SK-N-SH treated with all-trans-retinoic acid at 6 μM for 48 hours (cell line): Measurements from ENCODE around the gene RET.

ENCODE experiments used
- ATAC-seq: fragments of 200-7000 bp; cut with Tn5 transposase; 3 replicates; pipeline ENCODE4 v1.9.1; 2020; ENCODE audit warnings: mild to moderate bottlenecking, moderate library complexity
- ARNTL ChIP-seq: fragments of 450-650 bp; formaldehyde crosslinking; IDR thresholded peaks from 2 replicates; pipeline ENCODE4 v1.5.0; 2020; ENCODE audit warnings: low read depth, mild to moderate bottlenecking, moderate library complexity, borderline replicate concordance
- BACH2 ChIP-seq: fragments of 250-450 bp; sonication (Bioruptor Pico); IDR thresholded peaks from 2 replicates; pipeline ENCODE4 v1.9.0; 2021; ENCODE audit warnings: mild to moderate bottlenecking, borderline replicate concordance
- CSDC2 ChIP-seq: fragments of 250-450 bp; sonication (Bioruptor Pico); IDR thresholded peaks from 2 replicates; pipeline ENCODE4 v1.5.0; 2020; ENCODE audit warnings: mild to moderate bottlenecking, moderate library complexity
- ESRRG ChIP-seq: fragments of 250-450 bp; sonication (Bioruptor Pico); IDR thresholded peaks from 2 replicates; pipeline ENCODE4 v1.6.1; 2021; ENCODE audit warnings: mild to moderate bottlenecking
- GLIS3 ChIP-seq: fragments of 250-450 bp; sonication (Bioruptor Pico); IDR thresholded peaks from 2 replicates; pipeline ENCODE4 v1.5.0; 2020; ENCODE audit warnings: mild to moderate bottlenecking, moderate library complexity
- ISL1 ChIP-seq: fragments of 250-450 bp; sonication (Bioruptor Pico); IDR thresholded peaks from 2 replicates; pipeline ENCODE4 v2.1.2; 2022; ENCODE audit warnings: mild to moderate bottlenecking, moderate library complexity
- OSR1 ChIP-seq: fragments of 250-450 bp; sonication (Bioruptor Pico); IDR thresholded peaks from 2 replicates; pipeline ENCODE4 v1.8.0; 2022; ENCODE audit warnings: moderate library complexity, mild to moderate bottlenecking, inconsistent platforms
- PPARA ChIP-seq: fragments of 250-450 bp; sonication (Bioruptor Pico); IDR thresholded peaks from 2 replicates; pipeline ENCODE4 v1.5.0; 2020; ENCODE audit warnings: mild to moderate bottlenecking, borderline replicate concordance
- RARB ChIP-seq: fragments of 250-450 bp; sonication (Bioruptor Pico); IDR thresholded peaks from 2 replicates; pipeline ENCODE4 v1.8.0; 2021; ENCODE audit warnings: mild to moderate bottlenecking, moderate library complexity
- SNAI2 ChIP-seq: fragments of 250-450 bp; sonication (Bioruptor Pico); IDR thresholded peaks from 2 replicates; pipeline ENCODE4 v1.5.0; 2020; ENCODE audit warnings: mild to moderate bottlenecking, moderate library complexity
- TCF4 ChIP-seq: fragments of 250-450 bp; sonication (Bioruptor Pico); IDR thresholded peaks from 2 replicates; pipeline ENCODE4 v1.8.0; 2021; ENCODE audit warnings: mild to moderate bottlenecking, moderate library complexity, borderline replicate concordance
- TOX ChIP-seq: fragments of 250-450 bp; sonication (Bioruptor Pico); IDR thresholded peaks from 2 replicates; pipeline ENCODE4 v1.8.0; 2021; ENCODE audit warnings: mild to moderate bottlenecking, moderate library complexity, borderline replicate concordance
- ZC3H10 ChIP-seq: fragments of 250-450 bp; sonication (Bioruptor Pico); IDR thresholded peaks from 2 replicates; pipeline ENCODE4 v1.5.1; 2021; ENCODE audit warnings: mild to moderate bottlenecking, moderate library complexity
- ZFP3 ChIP-seq: fragments of 250-450 bp; sonication (Bioruptor Pico); IDR thresholded peaks from 2 replicates; pipeline ENCODE4 v1.5.0; 2020; ENCODE audit warnings: mild to moderate bottlenecking, moderate library complexity
- ZFP30 ChIP-seq: fragments of 450-650 bp; formaldehyde crosslinking; IDR thresholded peaks from 2 replicates; pipeline ENCODE4 v1.5.0; 2022; ENCODE audit warnings: mild to moderate bottlenecking, moderate library complexity
- ZNF565 ChIP-seq: fragments of 450-650 bp; formaldehyde crosslinking; conservative IDR thresholded peaks from 2 replicates; pipeline ENCODE4 v1.5.0; 2020; ENCODE audit warnings: low read depth, mild to moderate bottlenecking, moderate library complexity
- ZNF70 ChIP-seq: fragments of 450-650 bp; formaldehyde crosslinking; IDR thresholded peaks from 2 replicates; pipeline ENCODE4 v1.5.0; 2020; ENCODE audit warnings: mild to moderate bottlenecking, moderate library complexity
- ZNF8 ChIP-seq: fragments of 450-650 bp; formaldehyde crosslinking; IDR thresholded peaks from 2 replicates; pipeline ENCODE4 v1.5.0; 2020; ENCODE audit warnings: mild to moderate bottlenecking, moderate library complexity
- TF ChIP-seq, protein P1 (sequence below): fragments of 250-450 bp; sonication (Bioruptor Pico); IDR thresholded peaks from 2 replicates; pipeline ENCODE4 v1.8.0; 2020; ENCODE audit warnings: mild to moderate bottlenecking, moderate library complexity, borderline replicate concordance
- TF ChIP-seq, protein P2 (sequence below): fragments of 250-450 bp; sonication (Bioruptor Pico); IDR thresholded peaks from 2 replicates; pipeline ENCODE4 v1.5.0; 2020; ENCODE audit warnings: mild to moderate bottlenecking, moderate library complexity
- TF ChIP-seq, protein P3 (sequence below): fragments of 250-450 bp; sonication (Bioruptor Pico); IDR thresholded peaks from 2 replicates; pipeline ENCODE4 v1.5.1; 2020; ENCODE audit warnings: low read depth, mild to moderate bottlenecking, moderate library complexity
- TF ChIP-seq, protein P4 (sequence below): fragments of 250-450 bp; sonication (Bioruptor Pico); IDR thresholded peaks from 2 replicates; pipeline ENCODE4 v1.8.0; 2021; ENCODE audit warnings: low read depth, mild to moderate bottlenecking, moderate library complexity, borderline replicate concordance
- TF ChIP-seq, protein P5 (sequence below): fragments of 250-450 bp; sonication (Bioruptor Pico); IDR thresholded peaks from 2 replicates; pipeline ENCODE4 v1.5.1; 2021; ENCODE audit warnings: mild to moderate bottlenecking, moderate library complexity

The RET gene

DNA sequence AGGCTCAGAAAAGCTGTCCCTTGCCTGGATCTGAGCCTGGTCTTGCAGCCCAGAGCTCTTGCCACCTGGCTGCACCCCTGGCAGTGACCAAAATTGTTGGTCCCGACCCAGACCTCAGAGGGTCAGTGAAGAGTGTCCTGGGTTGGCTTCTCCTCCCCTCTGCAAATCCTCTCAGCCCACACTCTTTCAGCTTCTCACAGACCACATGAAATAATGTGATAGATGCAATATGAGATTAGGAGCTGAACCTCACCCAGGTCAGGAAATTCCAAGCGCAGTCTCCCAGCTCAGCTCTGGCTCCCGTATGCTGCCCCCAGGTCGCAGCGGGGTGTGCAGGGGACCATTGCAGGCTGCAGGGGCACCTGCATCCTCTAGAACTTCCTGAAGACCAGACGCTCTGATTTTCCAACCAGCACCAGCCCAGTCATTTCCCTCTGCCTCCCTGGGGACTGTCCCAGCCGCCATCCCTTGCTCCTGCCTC is 19.6 kb upstream of the RET start:
- ATAC-seq, result no peak
- 0 out of 2 replicates have a peak, but pooled peaks have one; percentile 28 for TF ChIP-seq ZNF8 (CRISPR knock-in tag)
- TF ChIP-seq, protein P1, sequence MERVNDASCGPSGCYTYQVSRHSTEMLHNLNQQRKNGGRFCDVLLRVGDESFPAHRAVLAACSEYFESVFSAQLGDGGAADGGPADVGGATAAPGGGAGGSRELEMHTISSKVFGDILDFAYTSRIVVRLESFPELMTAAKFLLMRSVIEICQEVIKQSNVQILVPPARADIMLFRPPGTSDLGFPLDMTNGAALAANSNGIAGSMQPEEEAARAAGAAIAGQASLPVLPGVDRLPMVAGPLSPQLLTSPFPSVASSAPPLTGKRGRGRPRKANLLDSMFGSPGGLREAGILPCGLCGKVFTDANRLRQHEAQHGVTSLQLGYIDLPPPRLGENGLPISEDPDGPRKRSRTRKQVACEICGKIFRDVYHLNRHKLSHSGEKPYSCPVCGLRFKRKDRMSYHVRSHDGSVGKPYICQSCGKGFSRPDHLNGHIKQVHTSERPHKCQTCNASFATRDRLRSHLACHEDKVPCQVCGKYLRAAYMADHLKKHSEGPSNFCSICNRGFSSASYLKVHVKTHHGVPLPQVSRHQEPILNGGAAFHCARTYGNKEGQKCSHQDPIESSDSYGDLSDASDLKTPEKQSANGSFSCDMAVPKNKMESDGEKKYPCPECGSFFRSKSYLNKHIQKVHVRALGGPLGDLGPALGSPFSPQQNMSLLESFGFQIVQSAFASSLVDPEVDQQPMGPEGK, result no peak
- no peak for TF ChIP-seq ZNF565 (CRISPR knock-in tag)
- TF ChIP-seq PPARA (CRISPR knock-in tag), result peak; percentile 55; the same call in 1 of the 2 replicates
- peak; percentile 42; the same call in 1 of the 2 replicates for TF ChIP-seq ZNF70
- TF ChIP-seq ZC3H10 (CRISPR knock-in tag), result no peak
- 0 out of 2 replicates have a peak, but pooled peaks have one; percentile 29 for TF ChIP-seq TCF4 (CRISPR knock-in tag)
- TF ChIP-seq SNAI2 (CRISPR knock-in tag), result no peak
- TF ChIP-seq ZFP3, result no peak
- no peak for TF ChIP-seq ARNTL
- TF ChIP-seq, protein P2, sequence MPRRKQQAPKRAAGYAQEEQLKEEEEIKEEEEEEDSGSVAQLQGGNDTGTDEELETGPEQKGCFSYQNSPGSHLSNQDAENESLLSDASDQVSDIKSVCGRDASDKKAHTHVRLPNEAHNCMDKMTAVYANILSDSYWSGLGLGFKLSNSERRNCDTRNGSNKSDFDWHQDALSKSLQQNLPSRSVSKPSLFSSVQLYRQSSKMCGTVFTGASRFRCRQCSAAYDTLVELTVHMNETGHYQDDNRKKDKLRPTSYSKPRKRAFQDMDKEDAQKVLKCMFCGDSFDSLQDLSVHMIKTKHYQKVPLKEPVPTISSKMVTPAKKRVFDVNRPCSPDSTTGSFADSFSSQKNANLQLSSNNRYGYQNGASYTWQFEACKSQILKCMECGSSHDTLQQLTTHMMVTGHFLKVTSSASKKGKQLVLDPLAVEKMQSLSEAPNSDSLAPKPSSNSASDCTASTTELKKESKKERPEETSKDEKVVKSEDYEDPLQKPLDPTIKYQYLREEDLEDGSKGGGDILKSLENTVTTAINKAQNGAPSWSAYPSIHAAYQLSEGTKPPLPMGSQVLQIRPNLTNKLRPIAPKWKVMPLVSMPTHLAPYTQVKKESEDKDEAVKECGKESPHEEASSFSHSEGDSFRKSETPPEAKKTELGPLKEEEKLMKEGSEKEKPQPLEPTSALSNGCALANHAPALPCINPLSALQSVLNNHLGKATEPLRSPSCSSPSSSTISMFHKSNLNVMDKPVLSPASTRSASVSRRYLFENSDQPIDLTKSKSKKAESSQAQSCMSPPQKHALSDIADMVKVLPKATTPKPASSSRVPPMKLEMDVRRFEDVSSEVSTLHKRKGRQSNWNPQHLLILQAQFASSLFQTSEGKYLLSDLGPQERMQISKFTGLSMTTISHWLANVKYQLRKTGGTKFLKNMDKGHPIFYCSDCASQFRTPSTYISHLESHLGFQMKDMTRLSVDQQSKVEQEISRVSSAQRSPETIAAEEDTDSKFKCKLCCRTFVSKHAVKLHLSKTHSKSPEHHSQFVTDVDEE (CRISPR knock-in tag), result peak; percentile 79; the same call in 1 of the 2 replicates
- TF ChIP-seq ESRRG (CRISPR knock-in tag), result no peak
- TF ChIP-seq, protein P3, sequence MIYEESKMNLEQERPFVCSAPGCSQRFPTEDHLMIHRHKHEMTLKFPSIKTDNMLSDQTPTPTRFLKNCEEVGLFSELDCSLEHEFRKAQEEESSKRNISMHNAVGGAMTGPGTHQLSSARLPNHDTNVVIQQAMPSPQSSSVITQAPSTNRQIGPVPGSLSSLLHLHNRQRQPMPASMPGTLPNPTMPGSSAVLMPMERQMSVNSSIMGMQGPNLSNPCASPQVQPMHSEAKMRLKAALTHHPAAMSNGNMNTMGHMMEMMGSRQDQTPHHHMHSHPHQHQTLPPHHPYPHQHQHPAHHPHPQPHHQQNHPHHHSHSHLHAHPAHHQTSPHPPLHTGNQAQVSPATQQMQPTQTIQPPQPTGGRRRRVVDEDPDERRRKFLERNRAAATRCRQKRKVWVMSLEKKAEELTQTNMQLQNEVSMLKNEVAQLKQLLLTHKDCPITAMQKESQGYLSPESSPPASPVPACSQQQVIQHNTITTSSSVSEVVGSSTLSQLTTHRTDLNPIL (CRISPR knock-in tag), result no peak
- no peak for TF ChIP-seq RARB (CRISPR knock-in tag)
- TF ChIP-seq OSR1 (CRISPR knock-in tag), result no peak
- TF ChIP-seq, protein P4, sequence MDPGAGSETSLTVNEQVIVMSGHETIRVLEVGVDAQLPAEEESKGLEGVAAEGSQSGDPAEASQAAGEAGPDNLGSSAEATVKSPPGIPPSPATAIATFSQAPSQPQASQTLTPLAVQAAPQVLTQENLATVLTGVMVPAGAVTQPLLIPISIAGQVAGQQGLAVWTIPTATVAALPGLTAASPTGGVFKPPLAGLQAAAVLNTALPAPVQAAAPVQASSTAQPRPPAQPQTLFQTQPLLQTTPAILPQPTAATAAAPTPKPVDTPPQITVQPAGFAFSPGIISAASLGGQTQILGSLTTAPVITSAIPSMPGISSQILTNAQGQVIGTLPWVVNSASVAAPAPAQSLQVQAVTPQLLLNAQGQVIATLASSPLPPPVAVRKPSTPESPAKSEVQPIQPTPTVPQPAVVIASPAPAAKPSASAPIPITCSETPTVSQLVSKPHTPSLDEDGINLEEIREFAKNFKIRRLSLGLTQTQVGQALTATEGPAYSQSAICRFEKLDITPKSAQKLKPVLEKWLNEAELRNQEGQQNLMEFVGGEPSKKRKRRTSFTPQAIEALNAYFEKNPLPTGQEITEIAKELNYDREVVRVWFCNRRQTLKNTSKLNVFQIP (CRISPR knock-in tag), result no peak
- TF ChIP-seq GLIS3 (CRISPR knock-in tag), result no peak
- TF ChIP-seq TOX (CRISPR knock-in tag), result no peak
- TF ChIP-seq, protein P5, sequence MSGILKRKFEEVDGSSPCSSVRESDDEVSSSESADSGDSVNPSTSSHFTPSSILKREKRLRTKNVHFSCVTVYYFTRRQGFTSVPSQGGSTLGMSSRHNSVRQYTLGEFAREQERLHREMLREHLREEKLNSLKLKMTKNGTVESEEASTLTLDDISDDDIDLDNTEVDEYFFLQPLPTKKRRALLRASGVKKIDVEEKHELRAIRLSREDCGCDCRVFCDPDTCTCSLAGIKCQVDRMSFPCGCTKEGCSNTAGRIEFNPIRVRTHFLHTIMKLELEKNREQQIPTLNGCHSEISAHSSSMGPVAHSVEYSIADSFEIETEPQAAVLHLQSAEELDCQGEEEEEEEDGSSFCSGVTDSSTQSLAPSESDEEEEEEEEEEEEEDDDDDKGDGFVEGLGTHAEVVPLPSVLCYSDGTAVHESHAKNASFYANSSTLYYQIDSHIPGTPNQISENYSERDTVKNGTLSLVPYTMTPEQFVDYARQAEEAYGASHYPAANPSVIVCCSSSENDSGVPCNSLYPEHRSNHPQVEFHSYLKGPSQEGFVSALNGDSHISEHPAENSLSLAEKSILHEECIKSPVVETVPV (CRISPR knock-in tag), result no peak
- no peak for TF ChIP-seq ISL1
- no peak for TF ChIP-seq BACH2
- no peak for TF ChIP-seq CSDC2
- no peak for TF ChIP-seq ZFP30 (CRISPR knock-in tag)
- TF ChIP-seq, all 23 proteins: peak for 5

DNA sequence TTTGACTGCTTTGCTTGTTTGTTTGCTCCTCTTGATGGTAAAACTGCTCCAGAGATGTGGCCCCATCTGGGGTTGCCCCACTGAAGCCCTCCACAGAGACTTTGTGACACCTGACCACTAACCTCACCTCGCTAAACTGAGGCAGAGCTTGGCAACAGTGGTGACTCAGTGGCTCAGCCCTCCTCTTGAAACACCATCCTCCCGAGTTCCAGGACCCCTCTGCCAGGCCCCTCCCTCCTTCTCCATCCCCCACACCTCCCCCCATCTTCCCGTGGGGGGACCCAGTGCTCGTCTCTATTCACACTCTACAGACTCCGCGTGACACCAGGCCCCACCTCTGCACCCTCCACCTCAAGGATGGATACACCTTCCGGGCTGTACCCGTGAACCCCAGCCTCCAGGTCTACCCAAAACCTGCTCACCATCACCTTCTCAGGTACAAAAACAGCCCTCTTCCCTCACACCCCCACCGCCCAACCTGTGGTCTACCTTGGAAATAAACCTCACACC is 19.0 kb upstream of the RET start:
- no peak for TF ChIP-seq GLIS3 (CRISPR knock-in tag)
- no peak for TF ChIP-seq ZNF565 (CRISPR knock-in tag)
- no peak for TF ChIP-seq ESRRG (CRISPR knock-in tag)
- TF ChIP-seq ZC3H10 (CRISPR knock-in tag), result no peak
- no peak for TF ChIP-seq TCF4 (CRISPR knock-in tag)
- no peak for TF ChIP-seq BACH2
- no peak for TF ChIP-seq TOX (CRISPR knock-in tag)
- no peak for TF ChIP-seq ZFP30 (CRISPR knock-in tag)
- TF ChIP-seq, all 23 proteins: peak for 0
- ATAC-seq, result no peak
